Choroid plexus epithelial cell (primary cell): ENCODE data around the gene DDX25.

Experiments used
- DNase-seq: peaks from one replicate; pipeline ENCODE4 v3.0.0-alpha.2; 2010; ENCODE audit warnings: low read depth
- H3K4me3 ChIP-seq: 2 replicates; pipeline ENCODE4 v1.5.1; 2011; ENCODE audit warnings: low read depth, mild to moderate bottlenecking, control low read depth, low read length, moderate library complexity
- CTCF ChIP-seq: conservative IDR thresholded peaks from 2 replicates; pipeline ENCODE4 v1.5.1; 2011; ENCODE audit warnings: low read depth, mild to moderate bottlenecking, control low read depth, inconsistent platforms, low read length, moderate library complexity

DDX25 gene

GRCh38 chr11:125931116-125931515 lies 26.8 kb downstream of the DDX25 start:
- no peak for DNase-seq
- no peak for TF ChIP-seq CTCF
- no peak overlapping the region for H3K4me3 ChIP-seq

DNA sequence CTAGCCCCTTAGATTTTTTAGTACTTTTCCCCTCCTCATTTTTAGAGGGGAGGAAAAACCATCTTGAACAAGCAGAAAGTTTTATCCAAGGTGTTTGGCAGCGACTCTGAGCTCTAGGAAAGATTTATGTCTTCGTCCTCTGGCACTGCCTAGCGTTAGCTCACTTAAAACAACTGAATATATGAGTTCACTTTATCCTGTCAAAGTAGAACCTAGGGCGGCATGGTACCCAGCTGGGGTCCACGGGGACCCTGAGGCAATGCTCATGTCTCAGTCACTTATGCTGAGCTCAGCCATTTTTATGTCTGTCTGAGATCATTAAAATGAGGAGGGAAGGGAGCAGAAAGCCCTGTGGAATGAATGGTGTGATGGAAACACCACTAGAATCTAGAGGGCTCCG lies 27.4 kb downstream of the DDX25 start:
- DNase-seq: no peak
- H3K4me3 ChIP-seq: no peak overlapping the region
- no peak for TF ChIP-seq CTCF

- H3K4me3 ChIP-seq: no peak overlapping the region
- no peak for TF ChIP-seq CTCF
- no peak for DNase-seq
Observed at GRCh38 chr11:125932301-125932700, 28.0 kb downstream of the DDX25 start.

DNA sequence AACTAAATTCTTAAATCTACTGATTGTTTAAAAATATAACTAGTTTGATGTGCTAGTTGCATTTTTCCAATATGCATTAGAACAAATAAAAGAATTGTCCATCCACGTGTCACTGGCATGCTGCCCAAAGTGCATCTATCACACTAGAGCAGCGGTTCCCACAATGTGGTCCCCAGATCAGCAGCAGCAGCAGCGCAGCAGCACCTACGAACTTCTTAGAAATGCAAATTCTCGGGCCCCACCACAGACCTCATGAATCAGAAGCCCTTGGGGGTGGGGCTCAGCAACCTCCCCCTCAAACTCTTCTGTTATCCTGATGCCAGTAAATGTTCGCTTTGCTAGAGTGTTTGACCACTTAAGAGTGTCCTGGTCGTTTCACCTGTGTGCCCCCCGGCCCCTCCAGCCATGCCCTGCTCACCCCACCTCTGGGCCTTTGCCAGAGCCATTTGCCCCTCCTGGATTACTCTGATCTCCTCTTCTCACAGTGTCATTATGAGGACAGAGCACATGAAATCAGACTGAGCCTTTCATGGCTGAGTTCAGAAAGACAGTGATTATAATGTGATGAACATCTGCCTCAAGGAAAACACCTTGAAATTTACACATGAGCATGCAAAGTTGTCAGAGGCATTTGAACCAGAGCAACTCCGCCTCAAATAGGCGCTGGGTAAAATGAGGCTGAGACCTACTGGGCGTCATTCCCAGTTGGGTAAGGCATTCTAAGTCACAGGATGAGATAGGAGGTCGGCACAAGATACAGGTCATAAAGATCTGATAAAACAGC lies 28.9 kb downstream of the DDX25 start:
- DNase-seq: no peak
- no peak overlapping the region for H3K4me3 ChIP-seq
- no peak for TF ChIP-seq CTCF

DNA sequence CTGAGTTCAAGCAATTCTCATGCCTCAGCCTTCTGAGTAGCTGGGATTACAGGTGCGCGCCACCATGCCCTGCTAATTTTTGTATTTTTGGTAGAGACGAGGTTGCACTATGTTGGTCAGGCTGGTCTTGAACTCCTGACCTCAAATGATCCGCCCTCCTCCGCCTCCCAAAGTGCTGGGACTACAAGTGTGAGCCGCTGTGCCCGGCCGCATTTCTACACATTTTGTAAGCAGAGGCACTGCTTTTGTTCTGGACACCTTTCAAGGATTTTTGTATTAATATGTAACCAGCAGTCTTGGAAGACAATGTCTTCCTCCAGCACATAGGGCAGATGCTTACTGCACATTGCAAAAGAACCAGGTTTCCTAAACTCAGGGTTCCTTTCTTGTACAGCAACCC lies 30.2 kb downstream of the DDX25 start:
- H3K4me3 ChIP-seq: no peak overlapping the region
- no peak for DNase-seq
- TF ChIP-seq CTCF: no peak

- DNase-seq: no peak
- H3K4me3 ChIP-seq: no peak overlapping the region
- peak; percentile 15 for TF ChIP-seq CTCF
Observed at GRCh38 chr11:125935056-125935455, 30.7 kb downstream of the DDX25 start.

DNA sequence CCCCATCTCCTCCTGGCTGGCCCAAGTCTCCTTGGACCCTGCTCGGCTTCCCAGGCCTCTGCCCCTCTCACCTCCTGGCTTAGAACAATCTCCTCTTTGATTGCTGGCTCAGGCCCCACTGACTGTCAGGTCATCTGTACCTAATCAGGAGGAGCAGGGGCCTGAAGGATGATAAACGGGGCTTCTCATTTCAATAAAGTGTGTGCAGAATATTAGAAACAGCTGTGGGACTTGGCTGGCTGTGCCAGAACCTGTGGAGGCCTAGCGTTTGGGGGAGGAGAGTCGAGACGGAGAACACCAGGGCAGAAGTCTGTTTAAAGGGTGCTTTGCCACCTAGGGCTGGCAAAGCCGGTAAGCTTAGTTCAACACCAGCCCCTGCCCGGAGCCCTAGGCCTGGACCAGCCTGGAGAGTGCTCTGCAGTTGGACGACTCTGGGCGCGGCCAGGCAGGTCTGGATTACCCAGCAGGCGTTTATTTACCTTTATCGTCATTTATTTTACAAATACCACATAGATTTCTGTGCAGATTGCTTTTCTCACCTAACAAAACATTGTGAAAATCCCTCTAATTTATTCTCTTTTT lies 31.4 kb downstream of the DDX25 start:
- DNase-seq: no peak
- TF ChIP-seq CTCF: no peak

More for the DNA sequence above, 31.4 kb downstream of the DDX25 start:
- no peak overlapping the region for H3K4me3 ChIP-seq
